ENCODE results near the gene PXDN.

DNA sequence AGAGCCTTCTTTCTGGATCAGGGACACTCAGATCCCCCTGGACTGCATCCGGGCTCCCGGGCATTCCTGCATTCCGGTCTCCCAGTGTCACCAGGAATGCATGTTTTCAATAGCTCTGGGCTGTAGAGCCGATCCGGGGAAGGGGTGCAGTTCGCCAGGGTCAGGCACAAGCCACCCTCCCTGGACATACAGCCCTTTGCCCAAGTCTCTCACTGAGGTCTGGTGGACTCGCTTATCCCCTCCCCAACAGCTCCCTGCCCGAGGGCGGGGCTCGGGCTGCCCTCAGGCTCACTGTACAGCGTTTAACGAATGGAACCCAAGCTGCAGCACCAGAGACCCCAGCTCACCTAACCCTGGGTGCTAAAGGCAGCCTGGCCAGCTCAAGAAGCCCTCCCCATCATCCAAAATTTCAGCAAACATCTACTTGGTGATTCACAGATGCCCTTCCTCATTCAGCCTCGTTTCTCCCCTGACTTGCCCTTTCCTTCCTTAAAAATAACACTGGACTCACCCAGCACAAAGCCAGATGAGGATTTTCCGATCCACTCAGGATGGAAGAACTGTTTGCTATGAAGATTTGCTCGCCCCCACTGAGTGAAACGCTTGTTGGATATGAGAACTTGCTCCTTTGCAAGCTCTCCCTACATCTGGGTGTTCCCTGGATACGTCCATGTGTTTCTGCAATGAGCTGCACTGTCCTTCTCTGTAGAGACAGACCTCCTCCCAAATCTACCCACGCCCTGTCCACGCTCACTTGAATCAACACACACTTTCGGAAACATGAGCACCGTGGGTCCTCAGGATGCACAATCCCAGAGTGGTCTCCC is 58.1 kb downstream of the PXDN start:
- TF ChIP-seq, protein P1, sequence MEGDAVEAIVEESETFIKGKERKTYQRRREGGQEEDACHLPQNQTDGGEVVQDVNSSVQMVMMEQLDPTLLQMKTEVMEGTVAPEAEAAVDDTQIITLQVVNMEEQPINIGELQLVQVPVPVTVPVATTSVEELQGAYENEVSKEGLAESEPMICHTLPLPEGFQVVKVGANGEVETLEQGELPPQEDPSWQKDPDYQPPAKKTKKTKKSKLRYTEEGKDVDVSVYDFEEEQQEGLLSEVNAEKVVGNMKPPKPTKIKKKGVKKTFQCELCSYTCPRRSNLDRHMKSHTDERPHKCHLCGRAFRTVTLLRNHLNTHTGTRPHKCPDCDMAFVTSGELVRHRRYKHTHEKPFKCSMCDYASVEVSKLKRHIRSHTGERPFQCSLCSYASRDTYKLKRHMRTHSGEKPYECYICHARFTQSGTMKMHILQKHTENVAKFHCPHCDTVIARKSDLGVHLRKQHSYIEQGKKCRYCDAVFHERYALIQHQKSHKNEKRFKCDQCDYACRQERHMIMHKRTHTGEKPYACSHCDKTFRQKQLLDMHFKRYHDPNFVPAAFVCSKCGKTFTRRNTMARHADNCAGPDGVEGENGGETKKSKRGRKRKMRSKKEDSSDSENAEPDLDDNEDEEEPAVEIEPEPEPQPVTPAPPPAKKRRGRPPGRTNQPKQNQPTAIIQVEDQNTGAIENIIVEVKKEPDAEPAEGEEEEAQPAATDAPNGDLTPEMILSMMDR (IDR thresholded peaks at IDR 0.05) = no peak
- no peak for TF ChIP-seq TCF7 (CRISPR knock-in tag; IDR thresholded peaks at IDR 0.05; ENCODE audit: low read depth)
